ENCODE results near the gene EPHA1. TPM values are rescaled to one million over a fixed set of nuclear protein-coding genes. Genes with fewer than 3 reads are reported as not detected.

EPHA1 gene
- total RNA-seq, 1 donor from 2014 or later: not detected

DNA sequence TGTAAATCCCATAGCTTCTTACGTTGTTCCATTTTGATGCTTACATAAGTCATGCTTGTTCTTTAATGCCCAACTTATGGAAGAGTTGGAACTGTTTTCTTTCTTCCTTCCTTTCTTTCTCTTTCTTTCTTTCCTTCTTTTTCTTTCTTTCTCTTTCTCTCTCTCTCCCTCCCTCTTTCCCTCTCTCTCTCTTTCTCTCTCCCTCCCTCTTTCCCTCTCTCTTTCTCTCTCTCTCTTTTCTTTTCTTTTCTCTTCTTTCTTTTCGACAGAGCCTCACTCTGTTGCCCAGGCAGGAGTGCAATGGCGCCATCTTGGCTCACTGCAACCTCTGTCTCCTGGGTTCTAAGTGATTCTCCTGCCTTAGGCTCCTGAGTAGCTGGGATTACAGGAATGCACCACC lies 65.1 kb downstream of the EPHA1 start:
- no peak for DNase-seq

- no peak for DNase-seq
Observed at GRCh38 chr7:143341842-143342241, 66.8 kb downstream of the EPHA1 start.

Other genes with a start within 250 kb of the EPHA1 start
- gene TAS2R39, start 225.4 kb downstream of the EPHA1 start, total RNA-seq: not detected in 2 replicates
- not detected in 2 replicates for gene TAS2R40, start 186.8 kb downstream of the EPHA1 start, total RNA-seq
- gene GSTK1, start 145.4 kb downstream of the EPHA1 start, total RNA-seq: 110 and 112 TPM in 2 replicates
- 0.14 and 0.17 TPM in 2 replicates for gene TMEM139, start 123.9 kb downstream of the EPHA1 start, total RNA-seq
- 12.8 and 30.2 TPM in 2 replicates for gene CASP2, start 120.5 kb downstream of the EPHA1 start, total RNA-seq
- gene CLCN1, start 92.7 kb downstream of the EPHA1 start, total RNA-seq: not detected in 2 replicates
- 0.23 and 0.51 TPM in 2 replicates for gene FAM131B, start 46.1 kb downstream of the EPHA1 start, total RNA-seq
- 26.2 and 57.2 TPM in 2 replicates for gene ZYX, start 27.5 kb downstream of the EPHA1 start, total RNA-seq
- gene TAS2R60, start 34.6 kb upstream of the EPHA1 start, total RNA-seq: not detected in 2 replicates
- gene TAS2R41, start 69.0 kb upstream of the EPHA1 start, total RNA-seq: not detected in 2 replicates
- not detected in 2 replicates for gene CTAGE15, start 162.9 kb upstream of the EPHA1 start, total RNA-seq
- 4.3 and 14.0 TPM in 2 replicates for gene TCAF2, start 212.1 kb upstream of the EPHA1 start, total RNA-seq

Measured in dermis blood vessel endothelial cell (primary cell).